Measurements from ENCODE around the gene GPC3.

GRCh38 chrX:133516686-133517085, 468.7 kb downstream of the GPC3 start:
- TF ChIP-seq EZH2 (IDR thresholded peaks at IDR 0.05; ENCODE audit: borderline replicate concordance, low read depth, low read length, severe bottlenecking), result no peak
- no peak for TF ChIP-seq POLR2AphosphoS5 (IDR thresholded peaks at IDR 0.05; ENCODE audit: insufficient read depth, low read depth, low read length)
- no peak for TF ChIP-seq CTCF (IDR thresholded peaks at IDR 0.05; ENCODE audit: extremely low read depth in 1 of 2, insufficient read depth in 1 of 2, low read depth in 1 of 2, low read length in 2 of 2)
- TF ChIP-seq MAX (IDR thresholded peaks at IDR 0.05; ENCODE audit: insufficient read depth, insufficient read length), result no peak
- TF ChIP-seq MYC (IDR thresholded peaks at IDR 0.05; ENCODE audit: low read depth, low read length), result no peak
